ENCODE data around the gene CARD16. TPM values are rescaled to one million over a fixed set of nuclear protein-coding genes. Genes with fewer than 3 reads are reported as not detected.
A peak's percentile ranks its signal among the peaks of the same experiment; 100 is the strongest.
"Not testable (repeated sequence)": the region's sequence is repeated elsewhere in the genome, so short reads cannot be mapped to it uniquely, and the experiment has no call there.

CARD16 gene
- total RNA-seq, 1 donor from 2014 or later, result 2.0 TPM

GRCh38 chr11:105042178-105042577 is 3.0 kb downstream of the CARD16 start:
- Mint-ChIP-seq H3K27ac (ENCODE audit: unreplicated experiment) (no peak overlapping the region), H3K9me3 (ENCODE audit: unreplicated experiment) (no peaks in the 10 kb centered on the region), H3K4me1 (ENCODE audit: low read depth, unreplicated experiment) (peaks cover 16% of the 10 kb centered on the region), H3K4me3 (ENCODE audit: unreplicated experiment) (no peak overlapping the region), H3K36me3 (ENCODE audit: low read depth, unreplicated experiment) (no peaks in the 10 kb centered on the region), H3K27me3 (ENCODE audit: low read depth, unreplicated experiment) (no peaks in the 10 kb centered on the region)
- H4K20me1 ChIP-seq (ENCODE audit: insufficient read depth, low read length), result no peaks in the 10 kb centered on the region
- no peaks in the 10 kb centered on the region for H3K79me2 ChIP-seq (ENCODE audit: insufficient read depth, low read length)
- H3K4me1 ChIP-seq (ENCODE audit: insufficient read depth, low read length), result no peaks in the 10 kb centered on the region
- TF ChIP-seq CTCF (IDR thresholded peaks at IDR 0.05; ENCODE audit: insufficient read depth, low read depth, low read length) (no peak), EZH2 (IDR thresholded peaks at IDR 0.05; ENCODE audit: insufficient read depth, low read length) (no peak)
- no peak overlapping the region for H2AFZ ChIP-seq (ENCODE audit: low read depth, low read length)
- FAIRE-seq (no peak), DNase-seq (ENCODE audit: low read depth) (no peak)
- no peak overlapping the region for H3K4me2 ChIP-seq (ENCODE audit: low read length)
- H3K27ac ChIP-seq (ENCODE audit: low read depth, low read length), result no peak overlapping the region
- H3K9ac ChIP-seq (ENCODE audit: low read length), result no peak overlapping the region
- no peaks in the 10 kb centered on the region for H3K9me3 ChIP-seq (ENCODE audit: insufficient read depth, low read depth, low read length)
- no peak overlapping the region for H3K4me3 ChIP-seq (ENCODE audit: insufficient read depth, low read depth, low read length)
- H3K27me3 ChIP-seq (ENCODE audit: insufficient read depth, low read length), result no peaks in the 10 kb centered on the region
- H3K36me3 ChIP-seq (ENCODE audit: insufficient read depth, low read length), result no peaks in the 10 kb centered on the region

GRCh38 chr11:105040703-105041102 is 4.4 kb downstream of the CARD16 start:
- FAIRE-seq (no peak), DNase-seq (ENCODE audit: low read depth) (no peak)
- H3K9me3 Mint-ChIP-seq (ENCODE audit: unreplicated experiment), result peaks cover 3% of the 10 kb centered on the region
- Histone ChIP-seq H3K4me2 (ENCODE audit: low read length) (no peak overlapping the region), H3K79me2 (ENCODE audit: insufficient read depth, low read length) (no peaks in the 10 kb centered on the region), H3K27ac (ENCODE audit: low read depth, low read length) (no peak overlapping the region), H3K9ac (ENCODE audit: low read length) (no peak overlapping the region), H4K20me1 (ENCODE audit: insufficient read depth, low read length) (no peaks in the 10 kb centered on the region), H3K9me3 (ENCODE audit: insufficient read depth, low read depth, low read length) (no peaks in the 10 kb centered on the region), H3K4me1 (ENCODE audit: insufficient read depth, low read length) (no peaks in the 10 kb centered on the region), H3K27me3 (ENCODE audit: insufficient read depth, low read length) (no peaks in the 10 kb centered on the region), H3K4me3 (ENCODE audit: insufficient read depth, low read depth, low read length) (no peak overlapping the region), H3K36me3 (ENCODE audit: insufficient read depth, low read length) (no peaks in the 10 kb centered on the region), H2AFZ (ENCODE audit: low read depth, low read length) (no peak overlapping the region)
- H3K4me3 Mint-ChIP-seq (ENCODE audit: unreplicated experiment), result no peak overlapping the region
- no peaks in the 10 kb centered on the region for H3K27me3 Mint-ChIP-seq (ENCODE audit: low read depth, unreplicated experiment)
- no peak for TF ChIP-seq EZH2 (IDR thresholded peaks at IDR 0.05; ENCODE audit: insufficient read depth, low read length)
- no peak for TF ChIP-seq CTCF (IDR thresholded peaks at IDR 0.05; ENCODE audit: insufficient read depth, low read depth, low read length)
- no peak overlapping the region for H3K27ac Mint-ChIP-seq (ENCODE audit: unreplicated experiment)
- no peaks in the 10 kb centered on the region for H3K36me3 Mint-ChIP-seq (ENCODE audit: low read depth, unreplicated experiment)
- H3K4me1 Mint-ChIP-seq (ENCODE audit: low read depth, unreplicated experiment), result peaks cover 5% of the 10 kb centered on the region

- H3K9me3 Mint-ChIP-seq (ENCODE audit: unreplicated experiment), result peaks cover 3% of the 10 kb centered on the region
- H3K9me3 ChIP-seq (ENCODE audit: insufficient read depth, low read depth, low read length), result no peaks in the 10 kb centered on the region
- H3K27me3 Mint-ChIP-seq (ENCODE audit: low read depth, unreplicated experiment), result no peaks in the 10 kb centered on the region
- no peaks in the 10 kb centered on the region for H3K79me2 ChIP-seq (ENCODE audit: insufficient read depth, low read length)
- H3K4me1 ChIP-seq (ENCODE audit: insufficient read depth, low read length), result no peaks in the 10 kb centered on the region
- H3K4me2 ChIP-seq (ENCODE audit: low read length), result peak within 1 kb of the TSS; percentile 78
- H4K20me1 ChIP-seq (ENCODE audit: insufficient read depth, low read length), result no peaks in the 10 kb centered on the region
- no peaks in the 10 kb centered on the region for H3K27me3 ChIP-seq (ENCODE audit: insufficient read depth, low read length)
- no peak for FAIRE-seq
- H3K4me1 Mint-ChIP-seq (ENCODE audit: low read depth, unreplicated experiment), result peaks cover 5% of the 10 kb centered on the region
- H3K9ac ChIP-seq (ENCODE audit: low read length), result peak within 1 kb of the TSS; percentile 41
- no peak within 1 kb of the TSS for H3K27ac Mint-ChIP-seq (ENCODE audit: unreplicated experiment)
- no peaks in the 10 kb centered on the region for H3K36me3 Mint-ChIP-seq (ENCODE audit: low read depth, unreplicated experiment)
- no peak within 1 kb of the TSS for H3K27ac ChIP-seq (ENCODE audit: low read depth, low read length)
- H3K4me3 Mint-ChIP-seq (ENCODE audit: unreplicated experiment), result no peak within 1 kb of the TSS
- DNase-seq (ENCODE audit: low read depth), result peak; percentile 75
- H2AFZ ChIP-seq (ENCODE audit: low read depth, low read length), result peak within 1 kb of the TSS; percentile 15
- H3K36me3 ChIP-seq (ENCODE audit: insufficient read depth, low read length), result no peaks in the 10 kb centered on the region
- no peak for TF ChIP-seq EZH2 (IDR thresholded peaks at IDR 0.05; ENCODE audit: insufficient read depth, low read length)
- TF ChIP-seq CTCF (IDR thresholded peaks at IDR 0.05; ENCODE audit: insufficient read depth, low read depth, low read length), result no peak
- peak within 1 kb of the TSS; percentile 5 for H3K4me3 ChIP-seq (ENCODE audit: insufficient read depth, low read depth, low read length)
Observed at GRCh38 chr11:105034813-105035620, 10.1 kb downstream of the CARD16 start, which contains the start of gene CASP1. Gene CASP1, minus strand, starts transcription at chr11:105035144. Its CDS starts 31 bp downstream, at chr11:105035113.

- not testable (repeated sequence) for DNase-seq (ENCODE audit: low read depth); H3K79me2 ChIP-seq (ENCODE audit: insufficient read depth, low read length); FAIRE-seq
Observed at GRCh38 chr11:105034388-105034787, 10.7 kb downstream of the CARD16 start.

More at GRCh38 chr11:105034388-105034787, 10.7 kb downstream of the CARD16 start:
- not testable (repeated sequence) for H3K4me1 ChIP-seq (ENCODE audit: insufficient read depth, low read length); H3K9me3 ChIP-seq (ENCODE audit: insufficient read depth, low read depth, low read length); H3K9me3 Mint-ChIP-seq (ENCODE audit: unreplicated experiment); H4K20me1 ChIP-seq (ENCODE audit: insufficient read depth, low read length); H3K4me1 Mint-ChIP-seq (ENCODE audit: low read depth, unreplicated experiment); H3K27me3 Mint-ChIP-seq (ENCODE audit: low read depth, unreplicated experiment); H3K27ac ChIP-seq (ENCODE audit: low read depth, low read length); H3K9ac ChIP-seq (ENCODE audit: low read length); H3K27ac Mint-ChIP-seq (ENCODE audit: unreplicated experiment); H3K4me3 ChIP-seq (ENCODE audit: insufficient read depth, low read depth, low read length); H3K4me3 Mint-ChIP-seq (ENCODE audit: unreplicated experiment); H3K27me3 ChIP-seq (ENCODE audit: insufficient read depth, low read length); H3K36me3 Mint-ChIP-seq (ENCODE audit: low read depth, unreplicated experiment); H3K36me3 ChIP-seq (ENCODE audit: insufficient read depth, low read length)
- Histone ChIP-seq H2AFZ (ENCODE audit: low read depth, low read length) (peak overlapping the region; percentile 15), H3K4me2 (ENCODE audit: low read length) (peak overlapping the region; percentile 78)
